ENCODE data around the gene LRRC1.

LRRC1 gene

GRCh38 chr6:53888931-53889330, 94.1 kb downstream of the LRRC1 start:
- DNase-seq (ENCODE audit: low spot score): no peak

- DNase-seq (ENCODE audit: low spot score): no peak
These were observed 94.6 kb downstream of the LRRC1 start for GRCh38 chr6:53889365-53889764.

GRCh38 chr6:53892707-53893106, 97.9 kb downstream of the LRRC1 start:
- no peak for DNase-seq (ENCODE audit: low spot score)

- DNase-seq (ENCODE audit: low spot score): no peak
These were observed 99.3 kb downstream of the LRRC1 start for GRCh38 chr6:53894091-53894490.

- DNase-seq (ENCODE audit: low spot score): no peak
These were observed 101.4 kb downstream of the LRRC1 start for GRCh38 chr6:53896196-53896595.

GRCh38 chr6:53898026-53898795, 103.4 kb downstream of the LRRC1 start:
- no peak for DNase-seq (ENCODE audit: low spot score)

- no peak for DNase-seq (ENCODE audit: low spot score)
These were observed 104.7 kb downstream of the LRRC1 start for GRCh38 chr6:53899512-53899911.

GRCh38 chr6:53903357-53903756, 108.6 kb downstream of the LRRC1 start:
- no peak for DNase-seq (ENCODE audit: low spot score)

GRCh38 chr6:53906103-53906502, 111.3 kb downstream of the LRRC1 start:
- no peak for DNase-seq (ENCODE audit: low spot score)

GRCh38 chr6:53906842-53907241, 112.0 kb downstream of the LRRC1 start:
- DNase-seq (ENCODE audit: low spot score): no peak

GRCh38 chr6:53910834-53911233, 116.0 kb downstream of the LRRC1 start:
- no peak for DNase-seq (ENCODE audit: low spot score)

- DNase-seq (ENCODE audit: low spot score): no peak
These were observed 117.9 kb downstream of the LRRC1 start for GRCh38 chr6:53912661-53913060.

GRCh38 chr6:53913286-53913685, 118.5 kb downstream of the LRRC1 start:
- DNase-seq (ENCODE audit: low spot score): no peak

- DNase-seq (ENCODE audit: low spot score): no peak
These were observed 120.4 kb downstream of the LRRC1 start for GRCh38 chr6:53915026-53915691.

- no peak for DNase-seq (ENCODE audit: low spot score)
These were observed 122.1 kb downstream of the LRRC1 start for GRCh38 chr6:53916804-53917463.

- no peak for DNase-seq (ENCODE audit: low spot score)
These were observed 122.6 kb downstream of the LRRC1 start for GRCh38 chr6:53917464-53917842.

GRCh38 chr6:53918854-53919510, 124.2 kb downstream of the LRRC1 start:
- DNase-seq (ENCODE audit: low spot score): peak; percentile 18

- DNase-seq (ENCODE audit: low spot score): no peak
These were observed 125.1 kb downstream of the LRRC1 start for GRCh38 chr6:53919881-53920360.

GRCh38 chr6:53920881-53921280, 126.1 kb downstream of the LRRC1 start:
- no peak for DNase-seq (ENCODE audit: low spot score)

- no peak for DNase-seq (ENCODE audit: low spot score)
These were observed 126.8 kb downstream of the LRRC1 start for GRCh38 chr6:53921639-53922038.

- DNase-seq (ENCODE audit: low spot score): no peak
These were observed 127.8 kb downstream of the LRRC1 start for GRCh38 chr6:53922539-53922981.

- DNase-seq (ENCODE audit: low spot score): no peak
These were observed 129.5 kb downstream of the LRRC1 start for GRCh38 chr6:53924277-53924676.
